ENCODE data around the gene MINPP1.

MINPP1 gene

DNA sequence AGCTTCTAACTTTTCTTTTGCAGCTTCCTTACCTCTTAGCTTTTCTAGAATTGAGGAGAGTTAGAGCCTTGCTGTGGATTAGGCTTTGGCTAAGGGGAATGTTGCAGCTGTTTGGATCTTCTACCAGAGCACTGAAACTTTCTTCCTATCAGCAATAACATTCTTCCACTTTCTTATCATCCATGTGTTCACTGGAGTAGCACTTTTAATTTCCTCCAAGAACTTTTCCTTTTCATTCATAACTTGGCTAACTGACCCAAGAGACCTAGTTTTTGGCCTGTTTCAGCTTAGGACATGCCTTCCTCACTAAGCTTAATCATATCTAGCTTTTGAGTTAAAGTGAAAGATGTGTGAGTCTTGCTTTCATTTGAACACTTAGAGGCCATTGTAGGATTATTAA is 19.6 kb downstream of the MINPP1 start:
- no peak for DNase-seq

DNA sequence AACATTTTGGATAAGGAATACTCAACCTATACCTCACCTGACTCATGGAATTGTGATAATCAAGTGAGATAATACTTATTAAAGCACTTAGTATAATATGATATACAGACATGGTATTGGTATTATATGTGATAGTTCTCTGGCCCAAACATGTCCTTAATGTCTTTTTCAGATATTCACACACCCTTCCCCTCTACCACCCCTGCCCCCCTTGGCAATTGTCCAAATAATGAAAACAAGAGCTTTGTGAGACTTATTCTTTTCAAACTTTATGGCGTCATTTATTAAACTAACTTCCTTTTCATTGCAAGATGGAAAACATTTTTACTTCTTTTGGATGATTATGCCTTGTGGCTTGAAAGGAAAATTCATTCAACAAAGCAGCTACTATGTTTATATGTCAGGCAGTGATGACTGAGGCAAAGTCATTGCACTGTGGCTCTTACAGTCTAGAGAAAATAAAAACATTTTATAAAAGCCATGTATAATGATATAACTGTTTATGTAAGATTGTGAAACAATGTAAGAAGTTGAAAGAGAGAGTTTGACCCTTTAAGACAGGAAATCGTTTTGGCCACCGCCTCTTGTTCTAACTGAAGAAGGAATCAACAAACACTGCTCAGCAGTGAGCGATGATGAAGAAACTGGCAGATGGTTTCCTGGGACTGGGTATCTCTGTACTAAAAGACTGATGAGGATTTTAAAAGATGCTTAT is 27.4 kb downstream of the MINPP1 start:
- no peak for DNase-seq

DNA sequence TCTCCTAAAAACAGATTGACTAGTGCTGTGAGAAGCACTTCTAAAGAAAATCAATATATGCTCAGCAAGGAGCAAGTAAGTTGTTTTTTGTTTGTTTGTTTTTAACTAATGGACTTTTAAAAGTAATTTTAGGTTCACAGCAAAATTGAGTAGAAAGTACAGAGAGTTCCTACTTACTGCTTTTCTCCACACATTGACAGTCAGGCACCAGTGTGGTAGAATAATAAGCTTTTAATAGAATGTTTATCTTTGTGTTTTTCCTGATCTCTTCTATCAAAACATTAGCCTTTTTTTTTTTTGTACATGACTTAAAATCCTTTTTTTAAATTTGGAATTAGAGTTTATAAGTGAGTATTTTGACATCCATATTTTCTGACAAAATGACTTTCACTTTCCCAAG is 28.0 kb downstream of the MINPP1 start:
- DNase-seq, result no peak

DNA sequence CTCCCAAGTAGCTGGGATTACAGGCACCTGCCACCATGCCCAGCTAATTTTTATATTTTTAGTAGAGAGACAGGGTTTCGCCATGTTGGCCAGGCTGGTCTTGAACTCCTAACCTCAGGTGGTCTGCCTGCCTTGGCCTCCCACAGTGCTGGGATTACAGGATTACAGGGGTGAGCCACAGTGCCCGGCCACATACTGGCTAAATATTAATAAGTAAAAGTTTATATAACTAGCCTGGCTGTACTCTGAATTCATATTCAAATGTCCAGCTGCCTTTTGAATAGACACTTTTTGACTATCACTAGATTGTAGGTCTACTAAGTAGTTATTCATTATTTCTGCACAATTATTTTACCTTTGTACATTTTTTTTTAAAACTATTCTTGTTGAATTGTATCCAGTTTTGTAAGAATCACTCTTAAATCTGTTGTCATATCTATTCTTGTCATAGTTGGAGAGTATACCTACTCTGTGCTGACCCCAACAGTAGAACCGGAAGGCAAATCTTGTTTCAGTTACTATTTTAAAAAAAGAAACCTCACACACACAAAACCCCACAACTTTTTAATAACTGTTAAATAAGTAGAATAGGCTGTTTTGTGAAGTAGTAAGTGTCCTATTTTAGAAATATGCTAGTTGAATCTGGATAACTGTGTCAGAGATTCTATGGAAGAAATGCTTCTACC is 29.6 kb downstream of the MINPP1 start:
- DNase-seq, result no peak

DNA sequence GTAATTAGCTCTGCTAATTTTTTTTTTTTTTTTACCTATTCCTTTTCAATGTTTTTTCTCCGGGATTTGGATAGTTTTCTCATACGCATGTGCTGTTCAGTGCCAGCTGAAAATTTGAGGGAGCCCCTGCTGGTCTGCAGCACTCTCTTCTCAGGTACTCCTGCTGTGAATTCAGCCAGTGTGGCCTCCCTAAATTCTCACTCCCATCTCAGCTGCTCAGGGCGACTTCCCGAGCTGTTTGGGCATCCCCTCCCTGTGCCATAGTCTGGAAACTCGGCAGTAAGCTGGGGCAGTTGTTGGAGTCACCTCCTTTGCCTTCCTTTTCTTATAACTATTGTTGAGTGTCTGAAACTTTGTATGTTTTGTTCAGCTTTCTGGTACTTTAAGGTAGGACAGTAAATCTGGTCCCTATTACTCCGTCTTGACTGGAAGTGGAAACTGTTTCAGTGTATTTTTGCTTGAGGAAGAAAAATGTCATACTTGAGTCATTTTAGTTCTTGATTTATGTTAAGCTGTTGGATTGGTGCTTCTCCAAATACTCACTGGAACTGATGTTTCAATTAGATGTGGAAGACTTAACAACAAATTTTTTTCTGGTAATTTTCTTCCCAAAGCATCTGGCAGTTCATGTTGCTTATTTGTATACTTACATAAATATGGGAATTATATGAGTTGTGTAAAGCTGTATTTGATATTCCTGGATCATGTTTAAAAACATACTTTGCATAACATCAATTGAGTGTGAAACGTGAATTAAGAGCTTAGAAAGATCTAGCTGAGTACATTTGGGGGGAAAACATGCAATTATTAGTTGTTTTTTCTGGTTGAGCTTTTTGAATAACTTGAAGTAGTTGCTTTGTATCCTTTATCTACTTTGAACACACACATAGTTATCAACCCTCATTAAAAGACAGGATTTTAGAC is 33.7 kb downstream of the MINPP1 start:
- DNase-seq, result no peak

DNA sequence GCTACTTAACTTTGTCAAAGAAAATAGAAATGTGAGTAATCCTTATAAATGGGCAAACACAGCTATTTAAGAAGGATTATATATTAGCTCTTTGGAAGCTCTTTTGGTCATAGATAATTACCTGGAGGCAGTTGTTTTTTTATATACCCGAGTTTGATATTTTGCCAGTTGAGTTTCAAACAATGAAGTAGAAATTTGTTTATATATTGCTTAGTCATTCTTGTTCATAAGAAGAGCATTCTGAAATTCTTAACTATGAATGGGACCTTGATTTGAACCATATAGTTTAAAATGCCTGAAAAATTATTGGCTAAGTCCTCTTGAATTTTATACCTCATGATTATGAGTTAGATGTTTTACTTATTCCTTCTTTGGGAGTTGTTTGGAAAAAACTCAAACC is 36.4 kb downstream of the MINPP1 start:
- DNase-seq, result no peak

DNA sequence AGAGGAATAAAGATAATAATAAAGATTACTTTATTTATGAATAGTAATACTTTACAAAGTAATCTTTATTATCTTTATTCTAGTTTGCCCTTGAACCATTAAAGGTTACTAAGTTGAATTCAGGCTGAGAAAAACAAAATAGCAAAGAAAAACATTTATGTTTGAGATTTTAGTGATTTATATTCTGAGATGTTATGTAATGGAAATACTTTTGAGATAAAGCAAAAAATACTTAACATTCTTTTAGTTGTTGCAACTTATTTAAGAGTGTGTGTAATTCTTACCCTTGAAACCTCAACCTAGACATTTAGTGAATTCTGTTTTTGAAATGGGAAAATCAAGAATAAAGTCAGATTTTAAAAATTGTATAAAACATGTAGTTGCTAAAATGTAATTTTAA is 40.0 kb downstream of the MINPP1 start:
- no peak for DNase-seq

DNA sequence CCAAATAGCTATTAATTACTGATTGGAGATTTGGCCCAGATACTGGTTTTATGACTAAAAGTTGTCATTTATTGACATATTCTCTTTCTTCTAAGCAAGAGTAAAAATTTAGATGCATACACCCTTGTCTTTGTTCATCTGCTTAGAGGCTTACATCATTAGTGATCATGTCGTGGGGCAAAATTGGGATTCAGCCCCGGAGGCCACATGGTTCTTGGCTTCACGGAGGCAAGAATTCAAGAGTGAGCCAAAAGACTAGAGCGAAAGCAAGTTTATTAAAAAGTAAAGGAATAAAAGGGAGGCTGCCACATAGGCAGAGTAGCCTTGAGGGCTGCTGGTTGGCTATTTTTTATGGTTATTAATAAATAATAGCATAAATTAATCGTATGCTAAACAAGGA is 41.1 kb downstream of the MINPP1 start:
- no peak for DNase-seq

DNA sequence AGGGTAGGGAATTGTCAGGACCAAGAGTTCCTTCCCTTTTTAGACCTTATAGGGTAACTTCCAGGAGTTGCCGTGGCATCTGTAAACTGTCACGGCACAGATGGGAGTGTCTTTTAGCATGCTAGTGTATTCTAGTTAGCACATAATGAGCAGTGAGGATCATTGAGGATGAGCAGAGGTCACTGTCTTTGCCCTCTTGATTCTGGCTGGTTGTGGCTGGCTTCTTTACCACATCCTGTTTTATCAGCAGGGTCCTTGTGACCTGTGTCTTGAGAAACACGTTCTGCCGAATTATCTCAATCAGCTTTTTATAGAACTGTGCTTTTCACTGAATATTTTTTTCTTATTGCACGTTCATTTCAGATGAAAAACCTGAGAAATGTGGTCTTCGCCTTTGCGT is 41.5 kb downstream of the MINPP1 start:
- DNase-seq, result no peak

DNA sequence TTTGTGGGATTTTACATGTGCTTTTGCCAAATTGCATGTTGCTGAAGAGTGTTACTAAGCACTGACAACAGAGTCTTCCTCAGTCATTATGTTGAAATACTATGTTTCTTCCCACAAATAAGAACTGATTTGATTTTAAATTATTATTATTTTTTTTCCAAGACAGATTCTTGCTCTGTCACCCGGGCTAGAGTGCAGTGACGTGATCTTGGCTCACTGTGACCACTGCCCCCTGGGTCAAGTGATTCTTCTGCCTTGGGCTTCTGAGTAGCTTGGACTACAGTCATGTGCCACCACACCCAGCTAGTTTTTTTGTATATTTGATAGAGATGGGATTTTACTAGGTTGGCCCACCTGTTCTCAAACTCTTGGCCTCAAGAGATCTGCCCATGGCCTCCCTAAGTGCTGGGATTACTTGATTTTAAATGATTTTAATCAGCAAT is 42.3 kb downstream of the MINPP1 start:
- no peak for DNase-seq

DNA sequence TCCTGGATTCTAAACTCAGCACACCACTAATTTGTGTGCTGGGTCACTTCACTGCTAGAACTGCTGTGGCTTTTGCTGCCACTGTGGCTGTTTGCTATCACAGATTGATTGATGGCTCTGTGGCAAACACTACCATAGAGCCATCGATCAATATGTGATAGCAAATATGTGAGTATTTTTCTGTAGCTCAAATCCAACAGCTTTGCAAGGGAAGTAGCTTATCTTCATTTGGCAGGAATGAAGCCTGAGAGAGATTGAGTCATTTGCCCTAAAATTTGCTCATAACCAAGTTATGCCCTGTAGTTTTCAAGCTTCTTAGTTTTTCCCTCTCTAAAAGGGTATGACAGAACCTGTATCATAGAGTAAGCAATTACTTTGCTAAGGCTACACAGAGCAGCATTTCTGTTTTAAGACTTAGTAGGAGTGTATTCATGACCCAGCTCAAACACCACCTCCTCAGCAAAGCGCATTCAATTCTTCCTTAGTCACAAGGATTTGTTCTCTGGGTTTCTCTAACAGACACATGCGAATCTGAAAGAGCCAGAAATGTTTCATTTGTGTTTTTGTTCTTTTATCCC is 43.1 kb downstream of the MINPP1 start:
- DNase-seq, result no peak

DNA sequence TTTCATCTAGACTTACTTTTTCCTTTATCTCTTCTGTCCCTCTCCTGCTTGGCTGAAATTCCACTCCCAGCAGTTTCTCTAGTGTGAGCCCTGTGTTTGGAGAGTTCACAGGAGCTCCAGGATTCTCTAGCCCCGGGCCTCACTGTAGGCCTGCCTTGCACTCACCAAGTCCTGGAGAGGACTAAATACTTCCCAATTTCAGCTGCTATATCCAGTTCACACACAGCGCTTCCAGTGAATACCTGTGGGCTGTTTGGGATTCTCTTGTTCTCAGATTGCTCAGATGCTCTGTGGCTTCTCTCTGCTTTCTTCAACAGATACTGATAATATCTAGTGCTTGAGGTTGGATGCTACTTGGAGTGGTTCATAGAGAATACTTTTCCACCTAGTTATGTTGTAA is 46.0 kb downstream of the MINPP1 start:
- no peak for DNase-seq

DNA sequence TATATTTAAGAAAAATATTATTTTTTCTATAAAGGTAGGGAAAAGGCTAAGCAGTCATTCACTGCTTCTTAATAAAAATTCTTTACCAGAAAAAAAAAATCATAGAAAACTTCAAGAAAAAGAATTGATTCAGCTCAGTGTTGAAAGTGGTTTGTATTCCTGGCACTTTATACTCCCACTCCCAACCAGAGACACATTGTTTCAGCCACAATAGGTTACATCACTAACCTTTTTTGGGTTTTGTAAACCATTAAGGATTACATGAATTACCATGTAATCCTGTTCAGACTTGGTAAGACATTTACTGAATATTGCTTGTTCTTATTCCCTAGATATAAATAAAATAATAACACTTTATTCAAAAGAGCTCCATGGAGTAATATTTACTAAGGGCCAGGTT is 46.6 kb downstream of the MINPP1 start:
- DNase-seq, result no peak

DNA sequence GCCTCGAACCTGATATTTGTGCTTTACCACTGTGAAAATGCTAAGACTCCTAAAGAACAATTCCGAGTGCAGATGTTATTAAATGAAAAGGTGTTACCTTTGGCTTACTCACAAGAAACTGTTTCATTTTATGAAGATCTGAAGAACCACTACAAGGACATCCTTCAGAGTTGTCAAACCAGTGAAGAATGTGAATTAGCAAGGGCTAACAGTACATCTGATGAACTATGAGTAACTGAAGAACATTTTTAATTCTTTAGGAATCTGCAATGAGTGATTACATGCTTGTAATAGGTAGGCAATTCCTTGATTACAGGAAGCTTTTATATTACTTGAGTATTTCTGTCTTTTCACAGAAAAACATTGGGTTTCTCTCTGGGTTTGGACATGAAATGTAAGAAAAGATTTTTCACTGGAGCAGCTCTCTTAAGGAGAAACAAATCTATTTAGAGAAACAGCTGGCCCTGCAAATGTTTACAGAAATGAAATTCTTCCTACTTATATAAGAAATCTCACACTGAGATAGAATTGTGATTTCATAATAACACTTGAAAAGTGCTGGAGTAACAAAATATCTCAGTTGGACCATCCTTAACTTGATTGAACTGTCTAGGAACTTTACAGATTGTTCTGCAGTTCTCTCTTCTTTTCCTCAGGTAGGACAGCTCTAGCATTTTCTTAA is 47.7 kb downstream of the MINPP1 start:
- no peak for DNase-seq

DNA sequence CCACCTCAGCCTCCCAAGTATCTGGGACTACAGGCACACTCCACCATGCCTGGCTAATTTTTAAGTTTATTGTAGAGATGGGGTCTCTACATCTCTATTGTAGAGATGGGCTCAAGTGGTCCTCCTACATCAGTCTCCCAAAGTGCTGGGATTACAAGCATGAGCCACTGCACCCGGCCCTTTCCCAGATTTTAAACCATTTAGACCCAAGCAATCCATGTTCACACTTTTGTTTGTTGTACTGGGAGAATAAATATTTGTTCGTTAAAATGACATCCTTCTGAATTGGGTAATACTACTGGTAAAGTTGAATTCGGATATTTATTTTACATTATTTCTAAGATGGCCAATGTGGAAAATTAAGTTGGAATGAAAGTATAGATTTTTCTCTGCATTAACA is 52.7 kb downstream of the MINPP1 start:
- DNase-seq, result no peak

DNA sequence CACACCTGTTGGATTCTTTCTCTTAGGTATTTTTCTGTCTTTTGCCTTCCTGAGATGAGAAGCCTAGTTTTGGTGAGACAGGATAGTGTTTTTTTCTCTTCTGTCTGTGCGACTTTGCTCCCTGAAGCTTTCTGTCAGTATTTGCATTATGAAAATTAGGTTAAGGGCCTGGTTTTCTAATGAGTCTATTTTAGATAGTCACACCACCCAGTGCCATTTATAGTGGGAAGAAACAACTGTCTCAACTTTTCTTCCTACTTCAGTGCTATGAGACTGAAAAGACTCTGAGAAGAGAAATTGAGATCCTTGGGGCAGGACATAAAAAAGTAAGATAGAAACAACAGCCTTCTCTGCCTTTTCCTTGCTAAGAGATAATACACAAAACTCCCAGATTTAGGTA is 53.6 kb downstream of the MINPP1 start:
- DNase-seq, result no peak

DNA sequence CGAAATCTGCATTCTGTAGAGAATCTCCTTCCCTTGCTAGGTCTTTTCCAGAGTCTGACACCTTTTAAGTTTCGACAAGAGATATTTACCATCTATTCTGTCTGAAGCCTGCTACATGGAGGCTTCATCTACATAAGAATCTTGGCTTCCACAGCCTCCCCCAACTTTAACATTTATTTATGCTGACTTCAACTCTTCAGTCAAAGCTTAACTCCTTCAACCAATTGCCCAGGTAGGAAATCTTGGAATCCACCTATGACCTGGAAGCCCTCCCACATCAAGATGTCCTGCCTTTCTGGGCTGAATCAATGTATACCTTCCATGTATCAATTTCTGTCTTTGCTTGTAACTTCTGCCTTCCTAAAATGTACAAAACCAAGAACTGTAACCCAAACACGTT is 54.7 kb downstream of the MINPP1 start:
- no peak for DNase-seq

DNA sequence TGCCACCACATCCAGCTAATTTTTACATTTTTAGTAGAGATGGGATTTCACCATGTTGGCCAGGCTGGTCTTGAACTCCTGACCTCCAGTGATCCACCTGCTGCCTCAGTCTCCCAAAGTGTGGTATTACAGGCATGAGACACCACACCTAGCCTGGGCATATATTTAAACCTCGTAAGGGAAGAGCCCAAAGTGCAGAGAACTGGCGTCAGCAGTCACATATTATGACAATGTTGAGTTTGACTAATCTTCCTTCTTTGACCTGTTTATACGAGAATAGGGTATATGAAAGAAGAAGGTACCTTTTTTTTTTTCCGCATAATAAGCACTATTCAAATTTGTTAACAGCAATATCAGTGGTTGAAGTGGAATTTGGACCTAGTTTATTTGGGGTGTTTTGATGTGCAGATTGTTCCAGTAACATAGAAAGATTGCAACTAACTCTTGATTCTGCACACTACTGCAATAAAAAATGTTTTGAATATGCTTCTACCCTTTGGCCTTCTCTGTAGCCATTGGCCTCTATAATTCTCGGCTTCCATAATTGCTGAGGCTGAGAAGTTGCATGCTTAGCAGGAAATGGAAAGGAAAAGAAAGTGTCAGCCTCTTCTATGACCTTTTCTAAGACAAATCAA is 55.9 kb downstream of the MINPP1 start:
- no peak for DNase-seq

DNA sequence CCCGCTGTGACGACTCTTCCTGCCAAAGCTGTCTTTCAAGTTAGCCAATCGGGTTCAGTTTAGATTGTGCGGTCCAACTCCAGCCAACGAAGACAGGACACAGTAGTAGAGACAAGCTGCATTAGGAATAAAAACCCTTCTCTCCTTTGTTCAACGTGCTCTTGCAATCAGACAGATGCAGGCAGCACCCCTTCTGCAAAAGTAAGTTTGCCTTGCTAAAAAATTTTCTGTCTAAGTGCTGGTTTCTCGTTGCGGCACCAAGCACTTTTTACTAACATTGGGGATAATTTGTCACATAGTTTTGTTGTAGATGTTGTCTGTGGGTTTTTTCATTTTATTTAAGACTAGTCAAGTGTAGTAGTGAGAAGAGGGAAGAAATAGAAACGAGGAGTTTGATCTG is 58.1 kb downstream of the MINPP1 start:
- no peak for DNase-seq

DNA sequence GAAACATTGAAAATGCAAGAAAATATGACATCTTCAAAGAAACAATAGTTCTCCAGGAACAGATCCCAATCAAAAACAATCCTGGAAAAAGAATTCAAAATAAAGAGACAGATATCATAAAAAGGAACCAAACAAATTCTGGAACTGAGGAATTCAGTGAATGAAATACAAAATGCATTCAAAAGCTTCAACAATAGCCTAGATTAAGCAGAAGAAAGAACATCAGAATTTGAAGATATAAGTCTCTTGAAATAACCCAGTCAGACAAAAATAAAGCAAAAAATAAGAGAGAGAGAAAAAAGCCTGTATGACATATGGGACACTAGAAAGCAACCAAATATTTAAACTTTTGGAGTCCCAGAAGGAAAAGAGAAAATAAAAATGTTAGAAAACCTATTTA is 60.3 kb downstream of the MINPP1 start:
- no peak for DNase-seq

DNA sequence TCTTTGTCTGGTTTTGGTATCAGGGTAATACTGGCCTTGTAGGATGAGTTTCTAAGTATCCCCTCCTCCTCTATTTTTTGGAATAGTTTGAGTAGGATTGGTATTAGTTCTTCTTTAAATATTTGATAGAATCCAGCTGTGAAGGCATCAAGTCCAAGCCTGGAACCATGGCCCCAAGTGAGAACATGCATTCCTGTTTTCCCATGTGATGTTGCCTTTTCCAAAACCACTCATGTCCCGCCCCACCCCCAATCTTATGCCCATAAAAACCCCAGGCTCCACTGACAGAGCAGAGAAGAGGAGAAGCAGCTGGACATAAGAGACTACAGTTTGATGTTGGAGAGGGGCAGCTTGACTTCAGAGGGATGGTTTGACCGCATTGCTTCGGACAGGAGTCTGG is 71.2 kb downstream of the MINPP1 start:
- DNase-seq, result no peak

DNA sequence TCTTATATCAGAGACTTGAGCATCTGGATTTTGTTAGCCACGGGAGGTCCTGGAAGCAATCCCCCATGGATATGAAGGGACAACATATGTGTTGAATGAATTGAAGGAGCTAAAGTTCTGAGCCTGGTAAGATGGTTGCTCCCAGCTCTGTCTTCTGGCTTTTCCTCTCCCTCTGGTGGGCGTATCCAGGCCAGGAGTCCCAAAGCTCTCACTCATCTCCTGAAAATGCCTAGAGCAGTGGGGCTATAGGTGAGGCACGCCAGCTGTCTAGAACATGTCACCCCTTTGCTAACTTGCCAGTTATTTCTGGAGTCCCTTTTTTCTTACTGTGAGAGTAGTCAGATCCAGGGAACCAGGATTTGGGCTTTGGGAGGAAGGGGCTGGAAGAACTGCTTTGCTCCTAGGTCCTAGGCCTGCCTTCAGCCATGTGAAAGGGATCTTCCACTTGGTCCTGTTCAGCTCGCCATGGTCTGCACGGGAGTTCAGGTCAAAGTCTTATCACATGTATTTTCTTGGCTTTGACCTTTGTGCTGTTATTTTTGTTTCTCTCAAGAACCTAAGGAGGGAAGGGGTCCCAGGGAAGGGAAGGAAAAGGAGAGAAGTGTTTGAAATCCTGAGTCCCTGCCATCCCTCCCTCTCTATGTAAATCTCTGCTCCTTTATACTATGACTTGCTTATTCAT is 73.6 kb downstream of the MINPP1 start:
- no peak for DNase-seq

Measured in NCI-H1417 treated with DMSO at 0.1 percent for 48 hours (cell line).